ENCODE data around the gene CTNNA2. TPM values are rescaled to one million over a fixed set of nuclear protein-coding genes. Genes with fewer than 3 reads are reported as not detected.

The CTNNA2 gene
- total and polyA plus RNA-seq, 2 of the 8 experiments (the other 6 are each of a cell fraction or from before 2014, with no cell fraction given), result 3.9 to 9.0 TPM

- TF ChIP-seq MAFK (IDR thresholded peaks at IDR 0.05; ENCODE audit: low read depth, low read length) (no peak), POLR2A (IDR thresholded peaks at IDR 0.05; ENCODE audit: control extremely low read depth in 1 of 2, low read depth in 2 of 2, low read length in 2 of 2) (no peak)
These were observed 638.8 kb downstream of the CTNNA2 start (continued) for GRCh38 chr2:80151651-80152050.

Data from H1 (cell line).